ENCODE data around the gene HEXD. TPM values are rescaled to one million over a fixed set of nuclear protein-coding genes. Genes with fewer than 3 reads are reported as not detected.

The HEXD gene
- total and polyA plus RNA-seq, 2 of the 8 experiments (the other 6 are each of a cell fraction or from before 2014, with no cell fraction given): 20.6 to 21.8 TPM

DNA sequence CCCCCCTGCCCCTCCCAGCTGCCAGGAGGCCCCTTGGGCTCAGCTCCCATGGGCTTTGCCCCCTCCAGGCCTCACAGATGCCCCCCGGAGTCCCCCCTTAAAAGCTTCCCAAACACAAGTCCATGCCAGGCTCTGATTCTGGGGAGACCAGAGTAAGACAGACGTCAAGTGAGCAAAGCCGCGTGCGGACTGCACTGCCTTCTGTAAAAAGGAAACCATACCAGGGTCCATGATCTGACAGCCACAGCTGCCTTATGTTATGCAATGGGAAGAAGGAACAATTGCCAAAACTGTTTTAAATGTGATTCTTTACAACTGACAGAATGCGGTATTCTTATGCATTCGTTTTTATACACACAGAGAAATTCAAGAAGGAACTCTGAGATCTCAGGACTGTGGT lies 17.9 kb upstream of the HEXD start (continued):
- TF ChIP-seq SAP30 (IDR thresholded peaks at IDR 0.05; ENCODE audit: insufficient read depth, insufficient replicate concordance, low read length) (no peak), CEBPB (IDR thresholded peaks at IDR 0.05; ENCODE audit: low read depth, low read length) (no peak), POLR2AphosphoS5 (IDR thresholded peaks at IDR 0.05; ENCODE audit: low read depth, low read length) (no peak), JUND (IDR thresholded peaks at IDR 0.05; ENCODE audit: low read length) (no peak), SRF (IDR thresholded peaks at IDR 0.05; ENCODE audit: low read depth, low read length) (no peak), SP1 (IDR thresholded peaks at IDR 0.05; ENCODE audit: low read depth, low read length) (no peak), CHD2 (IDR thresholded peaks at IDR 0.05; ENCODE audit: low read length) (no peak)
- TF ChIP-seq, protein P1, sequence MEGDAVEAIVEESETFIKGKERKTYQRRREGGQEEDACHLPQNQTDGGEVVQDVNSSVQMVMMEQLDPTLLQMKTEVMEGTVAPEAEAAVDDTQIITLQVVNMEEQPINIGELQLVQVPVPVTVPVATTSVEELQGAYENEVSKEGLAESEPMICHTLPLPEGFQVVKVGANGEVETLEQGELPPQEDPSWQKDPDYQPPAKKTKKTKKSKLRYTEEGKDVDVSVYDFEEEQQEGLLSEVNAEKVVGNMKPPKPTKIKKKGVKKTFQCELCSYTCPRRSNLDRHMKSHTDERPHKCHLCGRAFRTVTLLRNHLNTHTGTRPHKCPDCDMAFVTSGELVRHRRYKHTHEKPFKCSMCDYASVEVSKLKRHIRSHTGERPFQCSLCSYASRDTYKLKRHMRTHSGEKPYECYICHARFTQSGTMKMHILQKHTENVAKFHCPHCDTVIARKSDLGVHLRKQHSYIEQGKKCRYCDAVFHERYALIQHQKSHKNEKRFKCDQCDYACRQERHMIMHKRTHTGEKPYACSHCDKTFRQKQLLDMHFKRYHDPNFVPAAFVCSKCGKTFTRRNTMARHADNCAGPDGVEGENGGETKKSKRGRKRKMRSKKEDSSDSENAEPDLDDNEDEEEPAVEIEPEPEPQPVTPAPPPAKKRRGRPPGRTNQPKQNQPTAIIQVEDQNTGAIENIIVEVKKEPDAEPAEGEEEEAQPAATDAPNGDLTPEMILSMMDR (IDR thresholded peaks at IDR 0.05; ENCODE audit: control extremely low read depth in 1 of 3, insufficient read depth in 1 of 3, low read depth in 1 of 3, low read length in 3 of 3): no peak
